OCI-LY3 (cell line): ENCODE results near the gene SRF.

ENCODE experiments used
- H2AFZ ChIP-seq: fragments of 200-600, 300-600 bp; shearing (Covaris generic); 2 replicates; pipeline ENCODE4 v1.6.0; 2014; ENCODE audit warnings: antibody characterized with exemption, low read depth, low read length
- H3K27ac ChIP-seq: fragments of 200-600, 300-600 bp; sonication (generic); 2 replicates; pipeline ENCODE4 v1.5.1; 2014; ENCODE audit warnings: mild to moderate bottlenecking, low read length, moderate library complexity, mixed read lengths
- H3K27me3 ChIP-seq: fragments of 200-600, 300-600 bp; sonication (generic); 2 replicates; pipeline ENCODE4 v1.6.1; 2014; ENCODE audit warnings: low read depth, low read length, mixed read lengths
- H3K36me3 ChIP-seq: fragments of 200-600, 300-600 bp; sonication (generic); replicated peaks from 2 replicates; pipeline ENCODE3; 2014; ENCODE audit warnings: low read depth, low read length, mixed read lengths
- H3K4me1 ChIP-seq: fragments of 300-600, 200-600 bp; sonication (generic); 2 replicates; pipeline ENCODE4 v1.6.1; 2014; ENCODE audit warnings: low read length, mixed read lengths
- H3K4me2 ChIP-seq: fragments of 200-600, 300-600 bp; sonication (generic); 2 replicates; pipeline ENCODE4 v1.6.1; 2014; ENCODE audit warnings: low read length, mixed read lengths
- H3K4me3 ChIP-seq: fragments of 300-600, 200-600 bp; sonication (generic); 2 replicates; pipeline ENCODE4 v1.5.1; 2014; ENCODE audit warnings: antibody characterized with exemption, mild to moderate bottlenecking, low read length, moderate library complexity
- H3K79me2 ChIP-seq: fragments of 300-600, 200-600 bp; shearing (Covaris generic); 2 replicates; pipeline ENCODE4 v1.6.1; 2014; ENCODE audit warnings: mild to moderate bottlenecking, low read length, mixed read lengths
- H3K9ac ChIP-seq: fragments of 300-600, 200-600 bp; shearing (Covaris generic); 2 replicates; pipeline ENCODE4 v1.6.0; 2014; ENCODE audit warnings: mild to moderate bottlenecking, low read length, moderate library complexity
- H3K9me3 ChIP-seq: fragments of 200-600, 300-600 bp; shearing (Covaris generic); 2 replicates; pipeline ENCODE4 v1.6.1; 2014; ENCODE audit warnings: low read length, mixed read lengths; ENCODE audit not compliant: insufficient read depth
- H4K20me1 ChIP-seq: fragments of 200-600, 300-600 bp; sonication (generic); 2 replicates; pipeline ENCODE4 v1.6.1; 2016; ENCODE audit warnings: low read length, mixed read lengths; ENCODE audit not compliant: insufficient read depth
- EZH2phosphoT487 ChIP-seq: fragments of 200-600 bp; shearing (Covaris generic); IDR thresholded peaks from 2 replicates; pipeline ENCODE4 v1.6.1; 2018; ENCODE audit warnings: antibody characterized with exemption, mixed run types, low read depth
- TF ChIP-seq, protein P1 (sequence below): fragments of 200-600, 300-600 bp; sonication (generic); IDR thresholded peaks from 2 replicates; pipeline ENCODE4 v1.5.1; 2014; ENCODE audit warnings: antibody characterized with exemption, low read length, low read depth

SRF gene

DNA sequence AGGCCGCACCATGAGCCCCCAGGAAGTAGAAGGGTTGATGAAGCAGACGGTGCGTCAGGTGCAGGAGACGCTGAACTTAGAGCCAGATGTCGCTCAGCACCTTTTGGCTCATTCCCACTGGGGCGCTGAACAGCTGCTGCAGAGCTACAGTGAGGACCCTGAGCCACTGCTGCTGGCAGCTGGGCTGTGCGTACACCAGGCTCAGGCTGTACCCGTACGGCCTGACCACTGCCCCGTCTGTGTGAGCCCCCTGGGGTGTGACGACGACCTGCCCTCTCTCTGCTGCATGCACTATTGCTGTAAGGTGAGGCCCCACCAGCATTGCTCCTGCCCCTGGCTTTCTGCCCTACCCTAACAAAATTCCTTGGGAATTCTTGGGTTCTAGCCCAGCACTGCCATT lies 45.1 kb downstream of the SRF start:
- no peaks in the 10 kb centered on the region for H3K4me1 ChIP-seq
- H3K36me3 ChIP-seq, result peaks cover 25% of the 10 kb centered on the region
- H3K9ac ChIP-seq, result no peak overlapping the region
- no peak overlapping the region for H2AFZ ChIP-seq
- no peaks in the 10 kb centered on the region for H3K27me3 ChIP-seq
- no peak overlapping the region for H3K4me2 ChIP-seq
- TF ChIP-seq EZH2phosphoT487, result no peak
- TF ChIP-seq, protein P1, sequence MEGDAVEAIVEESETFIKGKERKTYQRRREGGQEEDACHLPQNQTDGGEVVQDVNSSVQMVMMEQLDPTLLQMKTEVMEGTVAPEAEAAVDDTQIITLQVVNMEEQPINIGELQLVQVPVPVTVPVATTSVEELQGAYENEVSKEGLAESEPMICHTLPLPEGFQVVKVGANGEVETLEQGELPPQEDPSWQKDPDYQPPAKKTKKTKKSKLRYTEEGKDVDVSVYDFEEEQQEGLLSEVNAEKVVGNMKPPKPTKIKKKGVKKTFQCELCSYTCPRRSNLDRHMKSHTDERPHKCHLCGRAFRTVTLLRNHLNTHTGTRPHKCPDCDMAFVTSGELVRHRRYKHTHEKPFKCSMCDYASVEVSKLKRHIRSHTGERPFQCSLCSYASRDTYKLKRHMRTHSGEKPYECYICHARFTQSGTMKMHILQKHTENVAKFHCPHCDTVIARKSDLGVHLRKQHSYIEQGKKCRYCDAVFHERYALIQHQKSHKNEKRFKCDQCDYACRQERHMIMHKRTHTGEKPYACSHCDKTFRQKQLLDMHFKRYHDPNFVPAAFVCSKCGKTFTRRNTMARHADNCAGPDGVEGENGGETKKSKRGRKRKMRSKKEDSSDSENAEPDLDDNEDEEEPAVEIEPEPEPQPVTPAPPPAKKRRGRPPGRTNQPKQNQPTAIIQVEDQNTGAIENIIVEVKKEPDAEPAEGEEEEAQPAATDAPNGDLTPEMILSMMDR, result no peak
- no peak overlapping the region for H3K27ac ChIP-seq
- H3K79me2 ChIP-seq, result no peaks in the 10 kb centered on the region
- no peaks in the 10 kb centered on the region for H4K20me1 ChIP-seq
- H3K4me3 ChIP-seq, result no peak overlapping the region
- no peaks in the 10 kb centered on the region for H3K9me3 ChIP-seq

DNA sequence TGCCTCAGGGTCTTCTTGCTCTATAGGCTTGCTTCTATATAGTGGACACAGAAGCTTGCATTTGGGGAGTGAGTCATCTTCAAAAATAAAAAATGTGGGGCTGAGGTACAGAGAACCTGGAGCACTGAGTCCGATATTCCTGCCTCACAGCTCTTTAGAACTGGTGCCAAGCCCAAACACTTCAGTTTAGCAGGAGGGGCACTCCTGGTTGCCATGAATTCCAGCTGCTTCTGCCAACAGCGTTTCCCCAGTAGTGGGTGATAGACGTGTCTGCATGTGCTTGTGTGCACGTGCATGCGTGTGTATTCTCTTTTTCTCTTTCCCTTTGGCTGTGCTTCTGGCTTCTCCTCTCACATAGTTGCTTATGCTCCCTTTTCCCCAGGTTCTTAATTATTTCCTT lies 46.3 kb downstream of the SRF start:
- Histone ChIP-seq H3K36me3 (peaks cover 34% of the 10 kb centered on the region), H3K79me2 (no peaks in the 10 kb centered on the region), H3K4me1 (no peaks in the 10 kb centered on the region), H3K27me3 (no peaks in the 10 kb centered on the region), H4K20me1 (no peaks in the 10 kb centered on the region), H2AFZ (no peak overlapping the region), H3K4me3 (no peak overlapping the region), H3K4me2 (no peak overlapping the region), H3K9ac (no peak overlapping the region), H3K27ac (no peak overlapping the region), H3K9me3 (no peaks in the 10 kb centered on the region)
- no peak for TF ChIP-seq EZH2phosphoT487
- TF ChIP-seq, protein P1, result no peak

DNA sequence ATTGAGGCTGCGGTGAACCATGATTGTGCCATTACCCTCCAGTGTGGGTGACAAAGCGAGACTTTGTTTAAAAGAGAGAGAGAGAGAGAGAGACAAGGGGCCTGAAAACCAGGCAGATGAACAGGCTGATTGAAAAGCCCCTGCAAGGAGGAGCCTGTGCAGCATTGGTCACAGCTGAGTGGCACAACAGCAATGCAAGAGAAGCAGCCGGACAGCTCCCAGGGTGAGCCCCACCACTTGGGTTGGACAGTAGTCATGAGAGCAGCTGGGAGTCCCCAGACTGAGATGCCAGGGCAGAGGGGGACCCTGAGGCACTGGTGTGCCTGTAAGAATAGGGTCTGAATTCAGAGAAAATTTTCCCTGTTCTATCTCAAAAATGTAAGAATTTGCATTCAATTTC lies 48.0 kb downstream of the SRF start:
- TF ChIP-seq, protein P1, result no peak
- no peak for TF ChIP-seq EZH2phosphoT487
- Histone ChIP-seq H3K9me3 (no peaks in the 10 kb centered on the region), H4K20me1 (no peaks in the 10 kb centered on the region), H3K4me2 (no peak overlapping the region), H3K4me3 (no peak overlapping the region), H3K9ac (no peak overlapping the region), H3K36me3 (peaks cover 50% of the 10 kb centered on the region), H3K4me1 (peaks cover 10% of the 10 kb centered on the region), H3K27ac (no peak overlapping the region), H3K79me2 (peaks cover 8% of the 10 kb centered on the region), H2AFZ (no peak overlapping the region), H3K27me3 (no peaks in the 10 kb centered on the region)

DNA sequence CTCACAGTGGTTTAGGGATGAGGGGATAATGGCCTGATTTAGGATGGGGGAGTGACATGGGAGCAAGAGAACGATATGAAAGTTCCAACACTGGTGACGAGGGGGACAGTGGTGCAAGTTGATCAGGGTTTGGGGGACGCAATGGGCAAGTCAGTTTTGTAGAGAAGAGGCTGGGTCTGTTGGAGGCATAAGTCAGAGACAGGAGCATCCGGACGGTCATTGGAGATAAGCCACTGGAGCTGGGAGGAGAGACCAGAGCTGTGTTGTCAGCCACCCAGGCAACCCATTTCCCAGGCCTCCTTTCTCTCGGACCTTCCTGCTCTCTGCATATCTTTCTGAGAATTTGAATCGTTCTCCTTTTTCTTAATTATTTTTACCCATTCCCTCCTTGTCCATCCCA lies 48.7 kb downstream of the SRF start:
- no peaks in the 10 kb centered on the region for H3K9me3 ChIP-seq
- H3K27ac ChIP-seq, result no peak overlapping the region
- no peak overlapping the region for H3K4me3 ChIP-seq
- no peaks in the 10 kb centered on the region for H4K20me1 ChIP-seq
- H3K79me2 ChIP-seq, result peaks cover 8% of the 10 kb centered on the region
- H3K36me3 ChIP-seq, result peaks cover 50% of the 10 kb centered on the region
- no peak overlapping the region for H3K9ac ChIP-seq
- no peak for TF ChIP-seq EZH2phosphoT487
- TF ChIP-seq, protein P1, result no peak
- H3K4me2 ChIP-seq, result no peak overlapping the region
- peaks cover 17% of the 10 kb centered on the region for H3K4me1 ChIP-seq
- no peaks in the 10 kb centered on the region for H3K27me3 ChIP-seq
- no peak overlapping the region for H2AFZ ChIP-seq
